Nephron progenitor cell (in vitro differentiated cells): Measurements from ENCODE around the gene LRRC8E.

Experiments used
- DNase-seq: peaks from one replicate; pipeline ENCODE4 v3.0.0; 2021
- H3K27ac Mint-ChIP-seq: 2 replicates; pipeline ENCODE4 v1.8.0; 2021; ENCODE audit warnings: mild to moderate bottlenecking, moderate library complexity, mixed read lengths
- H3K27me3 Mint-ChIP-seq: 2 replicates; pipeline ENCODE4 v1.8.0; 2021; ENCODE audit warnings: mild to moderate bottlenecking, low read depth, mixed read lengths; ENCODE audit not compliant: poor library complexity
- H3K36me3 Mint-ChIP-seq: 2 replicates; pipeline ENCODE4 v1.8.0; 2021; ENCODE audit warnings: low read depth, mixed read lengths
- H3K4me1 Mint-ChIP-seq: 2 replicates; pipeline ENCODE4 v1.8.0; 2021; ENCODE audit warnings: mixed read lengths
- H3K4me3 Mint-ChIP-seq: 2 replicates; pipeline ENCODE4 v1.8.0; 2021; ENCODE audit warnings: mild to moderate bottlenecking, moderate library complexity, mixed read lengths
- H3K9me3 Mint-ChIP-seq: 2 replicates; pipeline ENCODE4 v1.8.0; 2021; ENCODE audit warnings: mild to moderate bottlenecking, moderate library complexity, mixed read lengths
- CTCF ChIP-seq: fragments of 200-600 bp; sonication (generic); IDR thresholded peaks from 2 replicates; pipeline ENCODE4 v1.5.0; 2021; ENCODE audit warnings: antibody characterized with exemption

Gene LRRC8E

DNA sequence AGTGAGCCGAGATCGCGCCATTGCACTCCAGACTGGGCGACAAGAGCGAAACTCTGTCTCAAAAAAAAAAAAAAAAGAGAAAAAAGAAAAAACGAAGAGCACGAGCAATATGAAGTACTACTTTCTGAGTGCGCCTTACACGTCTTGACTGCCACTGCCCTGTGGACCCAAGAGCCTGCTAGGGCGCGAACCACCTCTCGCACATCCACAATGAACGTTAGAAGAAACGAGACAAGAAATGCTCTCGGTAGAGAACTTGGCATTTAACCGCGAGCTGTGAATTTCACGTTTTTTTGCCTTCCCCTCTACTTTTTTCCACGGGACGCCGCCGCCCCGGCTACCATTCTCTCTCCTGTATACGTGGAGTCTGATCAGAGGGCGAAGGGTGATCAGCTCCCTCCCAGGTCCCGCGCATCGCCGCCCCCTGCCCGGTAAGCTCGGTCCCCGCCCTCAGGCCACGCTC lies 54.7 kb downstream of the LRRC8E start:
- Mint-ChIP-seq H3K27ac (peak overlapping the region; percentile 100), H3K4me1 (peaks cover 20% of the 10 kb centered on the region), H3K27me3 (no peaks in the 10 kb centered on the region), H3K4me3 (peak overlapping the region; percentile 94), H3K36me3 (peaks cover 25% of the 10 kb centered on the region), H3K9me3 (peaks cover 3% of the 10 kb centered on the region)
- no peak for DNase-seq
- no peak for TF ChIP-seq CTCF

DNA sequence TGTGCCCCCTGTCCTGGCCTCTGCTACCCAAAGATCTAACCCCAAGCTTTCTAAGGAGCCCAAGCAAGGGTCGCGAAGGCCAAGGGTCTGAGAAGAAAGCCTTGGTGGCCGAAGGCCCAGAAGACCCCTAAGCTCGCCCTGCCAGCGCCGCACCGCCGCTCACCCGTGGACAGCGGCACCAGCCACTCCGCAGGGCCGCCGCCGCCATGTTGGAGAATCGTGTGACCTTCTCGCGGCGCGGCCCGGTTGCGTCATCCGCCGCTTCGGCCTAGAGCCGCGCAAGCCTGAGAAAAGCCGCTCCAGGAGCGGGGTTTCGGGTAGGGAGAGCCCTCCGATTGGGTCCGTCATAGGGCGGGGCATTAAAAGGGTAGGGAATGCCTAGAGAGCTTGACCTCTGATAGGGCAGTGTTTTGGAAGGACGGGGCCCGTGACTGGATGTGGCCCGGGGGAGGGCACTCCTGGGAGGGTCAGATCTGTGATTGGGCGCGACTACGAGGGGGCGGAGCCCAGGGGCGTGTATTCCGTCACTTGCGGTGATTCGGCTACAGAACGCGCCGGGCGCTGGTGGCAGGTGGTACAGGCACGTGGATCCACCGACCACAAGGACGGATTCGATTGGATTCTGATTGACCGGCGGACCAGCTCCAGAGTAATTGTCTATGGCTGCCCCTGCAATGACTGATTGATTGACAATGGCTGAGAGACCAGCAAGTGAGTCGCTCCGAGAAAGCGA lies 55.3 kb downstream of the LRRC8E start, which contains the start of gene TIMM44:
TIMM44 (minus strand) TSS at position 223 of the 733 bp plus-strand sequence; CDS start at position 208, 15 bp downstream.
- no peak for TF ChIP-seq CTCF
- Mint-ChIP-seq H3K4me3 (peak within 1 kb of the TSS; percentile 94), H3K36me3 (peaks cover 27% of the 10 kb centered on the region), H3K27me3 (no peaks in the 10 kb centered on the region), H3K27ac (peak within 1 kb of the TSS; percentile 100), H3K4me1 (peaks cover 20% of the 10 kb centered on the region), H3K9me3 (peaks cover 5% of the 10 kb centered on the region)
- DNase-seq = peak; percentile 97

DNA sequence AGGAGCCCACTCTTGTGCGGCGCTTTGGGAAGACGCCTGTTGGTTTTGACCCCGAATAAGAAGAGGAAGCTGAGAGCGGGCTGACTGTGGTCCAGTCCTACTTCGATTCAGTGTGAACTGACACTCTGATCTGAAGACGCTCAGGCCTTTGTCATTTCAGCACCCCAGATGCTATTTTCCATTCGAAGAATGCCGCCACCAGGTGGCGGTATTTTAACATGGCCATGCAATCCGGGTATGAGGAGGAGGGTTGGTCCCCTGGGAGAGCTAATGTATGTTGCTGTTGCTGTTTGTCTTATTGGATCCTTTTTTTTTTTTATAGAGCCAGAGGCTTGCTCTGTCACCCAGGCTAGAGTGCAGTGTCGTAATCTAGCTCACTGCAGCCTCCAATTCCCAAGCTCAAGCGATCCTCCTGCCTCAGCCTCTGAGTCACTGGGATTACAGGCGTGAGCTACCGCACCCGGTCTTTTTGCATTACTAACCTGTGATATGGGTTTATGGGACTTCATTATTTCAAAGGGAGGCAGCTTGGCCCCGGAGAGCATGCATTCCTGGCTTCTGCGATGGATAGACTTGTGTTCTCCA lies 56.0 kb downstream of the LRRC8E start:
- peak overlapping the region; percentile 100 for H3K27ac Mint-ChIP-seq

DNA sequence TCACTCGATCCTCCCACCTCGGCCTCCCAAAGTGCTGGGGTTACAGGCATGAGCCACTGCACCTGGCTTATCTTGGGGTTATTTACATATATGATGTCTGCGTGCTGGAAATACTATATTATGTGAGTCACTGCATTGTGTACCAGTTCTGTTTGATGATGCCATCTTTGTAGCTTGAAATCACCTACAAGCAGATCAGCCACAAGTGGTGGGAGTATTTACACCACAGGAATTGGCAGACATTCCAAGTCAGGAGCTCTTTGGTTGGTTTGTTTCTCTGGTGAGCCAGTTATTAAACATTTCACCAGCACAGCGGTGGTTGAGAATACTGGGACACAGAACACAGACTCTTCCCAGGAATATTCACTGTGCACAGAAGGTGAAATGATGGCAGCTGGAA lies 59.6 kb downstream of the LRRC8E start:
- TF ChIP-seq CTCF = no peak
- Mint-ChIP-seq H3K27ac (no peak overlapping the region), H3K4me3 (no peak overlapping the region), H3K4me1 (peaks cover 6% of the 10 kb centered on the region), H3K36me3 (peaks cover 15% of the 10 kb centered on the region), H3K27me3 (no peaks in the 10 kb centered on the region), H3K9me3 (peaks cover 5% of the 10 kb centered on the region)
- no peak for DNase-seq

More for the DNA sequence above, 56.0 kb downstream of the LRRC8E start:
- peaks cover 20% of the 10 kb centered on the region for H3K4me1 Mint-ChIP-seq
- no peaks in the 10 kb centered on the region for H3K27me3 Mint-ChIP-seq
- DNase-seq = peak; percentile 87
- peaks cover 5% of the 10 kb centered on the region for H3K9me3 Mint-ChIP-seq
- H3K4me3 Mint-ChIP-seq = peak overlapping the region; percentile 94
- H3K36me3 Mint-ChIP-seq = peaks cover 25% of the 10 kb centered on the region
- TF ChIP-seq CTCF = peak; percentile 79
